Neural progenitor cell (in vitro differentiated cells): ENCODE results near the gene OR52W1. TPM values are rescaled to one million over a fixed set of nuclear protein-coding genes. Genes with fewer than 3 reads are reported as not detected.

Experiments
- DNase-seq: peaks from one replicate; pipeline ENCODE4 v3.0.0-alpha.2; 2016; ENCODE audit warnings: low spot score
- H2AFZ ChIP-seq: fragments of 200-600 bp; sonication (generic); replicated peaks from 2 replicates; pipeline ENCODE4 v1.6.1; 2016; ENCODE audit warnings: antibody characterized with exemption
- H3F3A ChIP-seq: fragments of 200-600 bp; sonication (generic); 2 replicates; pipeline ENCODE4 v1.6.1; 2016; ENCODE audit warnings: antibody characterized with exemption, low read depth
- H3K27ac ChIP-seq: fragments of 200-600 bp; sonication (generic); 2 replicates; pipeline ENCODE4 v1.5.1; 2016; ENCODE audit warnings: mild to moderate bottlenecking
- H3K27me3 ChIP-seq: fragments of 200-600 bp; sonication (generic); 2 replicates; pipeline ENCODE4 v1.6.1; 2016; ENCODE audit warnings: mild to moderate bottlenecking, moderate library complexity
- H3K36me3 ChIP-seq: fragments of 200-600 bp; sonication (generic); 2 replicates; pipeline ENCODE4 v1.5.1; 2016
- H3K4me1 ChIP-seq: fragments of 200-600 bp; sonication (generic); 2 replicates; pipeline ENCODE4 v1.6.1; 2016; ENCODE audit warnings: mixed run types
- H3K4me2 ChIP-seq: fragments of 200-600 bp; sonication (generic); 2 replicates; pipeline ENCODE4 v1.6.1; 2016
- H3K4me3 ChIP-seq: fragments of 200-600 bp; sonication (generic); 2 replicates; pipeline ENCODE4 v1.5.1; 2016
- H3K79me2 ChIP-seq: fragments of 200-600 bp; sonication (generic); 2 replicates; pipeline ENCODE4 v1.6.1; 2016; ENCODE audit warnings: low read depth
- H3K9ac ChIP-seq: fragments of 200-600 bp; sonication (generic); 2 replicates; pipeline ENCODE4 v1.6.1; 2016
- H3K9me3 ChIP-seq: fragments of 200-600 bp; sonication (generic); 2 replicates; pipeline ENCODE4 v1.5.1; 2016; ENCODE audit warnings: low read depth
- H4K20me1 ChIP-seq: fragments of 200-600 bp; sonication (generic); 2 replicates; pipeline ENCODE4 v1.6.1; 2016; ENCODE audit warnings: low read depth
- H3K27ac Mint-ChIP-seq: 3 replicates; pipeline ENCODE4 v1.8.0; 2021; ENCODE audit warnings: mixed read lengths
- H3K27me3 Mint-ChIP-seq: 2 replicates; pipeline ENCODE4 v1.8.0; 2022; ENCODE audit warnings: low read depth, mild to moderate bottlenecking, inconsistent platforms, moderate library complexity, mixed read lengths; ENCODE audit not compliant: insufficient read depth
- H3K36me3 Mint-ChIP-seq: 3 replicates; pipeline ENCODE4 v1.8.0; 2021; ENCODE audit warnings: mixed read lengths
- H3K4me1 Mint-ChIP-seq: 3 replicates; pipeline ENCODE4 v1.8.0; 2021; ENCODE audit warnings: mixed read lengths
- H3K4me3 Mint-ChIP-seq: 3 replicates; pipeline ENCODE4 v1.8.0; 2021; ENCODE audit warnings: mild to moderate bottlenecking, moderate library complexity, mixed read lengths
- H3K9me3 Mint-ChIP-seq: 3 replicates; pipeline ENCODE4 v1.8.0; 2020; ENCODE audit warnings: mixed read lengths
- EZH2 ChIP-seq: fragments of 200-600 bp; sonication (generic); IDR thresholded peaks from 2 replicates; pipeline ENCODE4 v1.6.1; 2017; ENCODE audit warnings: antibody characterized with exemption, mild to moderate bottlenecking, moderate library complexity
- EZH2phosphoT487 ChIP-seq: fragments of 200-600 bp; sonication (generic); IDR thresholded peaks from 2 replicates; pipeline ENCODE4 v1.6.1; 2017; ENCODE audit warnings: antibody characterized with exemption
- total RNA-seq: library from RNA; depleted of rRNA; stranded (reverse); fragments of >200 nt; gene quantifications from 2 replicates; pipeline ENCODE4 v1.2.3, GENCODE V29; 2015; ENCODE audit warnings: low replicate concordance
- TF ChIP-seq, protein P1 (sequence below): fragments of 200-600 bp; sonication (generic); IDR thresholded peaks from 2 replicates; pipeline ENCODE4 v1.5.1; 2017; ENCODE audit warnings: antibody characterized with exemption, mild to moderate bottlenecking

OR52W1 gene
- total RNA-seq, 1 donor from 2014 or later = not detected

DNA sequence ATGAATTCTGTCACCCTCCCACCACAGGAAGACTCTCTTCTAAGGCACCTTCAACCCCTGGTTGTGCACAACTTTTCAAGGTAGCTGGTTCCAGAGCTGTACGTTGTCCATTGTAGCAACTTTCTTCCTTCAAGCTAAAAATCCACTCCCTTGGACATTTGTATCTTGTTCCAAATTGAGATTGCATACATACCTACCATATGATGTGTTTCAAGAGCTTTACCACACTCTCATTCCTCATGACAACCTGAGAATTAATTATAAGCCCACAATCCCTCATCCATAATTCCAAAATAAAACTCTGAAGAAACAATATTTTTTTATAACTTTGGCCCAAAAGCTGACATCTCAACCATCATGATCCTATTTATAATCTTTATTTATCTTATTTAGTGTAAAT is 3.0 kb downstream of the OR52W1 start:
- no peak overlapping the region for H3K4me3 Mint-ChIP-seq
- H3K4me1 Mint-ChIP-seq = no peaks in the 10 kb centered on the region
- Histone ChIP-seq H4K20me1 (no peaks in the 10 kb centered on the region), H3K4me2 (no peak overlapping the region), H3F3A (no peaks in the 10 kb centered on the region), H3K9me3 (no peaks in the 10 kb centered on the region), H3K4me1 (no peaks in the 10 kb centered on the region), H3K27ac (no peak overlapping the region), H3K36me3 (no peaks in the 10 kb centered on the region), H3K4me3 (no peak overlapping the region), H2AFZ (no peak overlapping the region), H3K27me3 (no peaks in the 10 kb centered on the region), H3K79me2 (no peaks in the 10 kb centered on the region), H3K9ac (no peak overlapping the region)
- H3K27ac Mint-ChIP-seq = no peak overlapping the region
- peaks cover 4% of the 10 kb centered on the region for H3K27me3 Mint-ChIP-seq
- H3K9me3 Mint-ChIP-seq = no peaks in the 10 kb centered on the region
- DNase-seq = no peak
- TF ChIP-seq, protein P1, sequence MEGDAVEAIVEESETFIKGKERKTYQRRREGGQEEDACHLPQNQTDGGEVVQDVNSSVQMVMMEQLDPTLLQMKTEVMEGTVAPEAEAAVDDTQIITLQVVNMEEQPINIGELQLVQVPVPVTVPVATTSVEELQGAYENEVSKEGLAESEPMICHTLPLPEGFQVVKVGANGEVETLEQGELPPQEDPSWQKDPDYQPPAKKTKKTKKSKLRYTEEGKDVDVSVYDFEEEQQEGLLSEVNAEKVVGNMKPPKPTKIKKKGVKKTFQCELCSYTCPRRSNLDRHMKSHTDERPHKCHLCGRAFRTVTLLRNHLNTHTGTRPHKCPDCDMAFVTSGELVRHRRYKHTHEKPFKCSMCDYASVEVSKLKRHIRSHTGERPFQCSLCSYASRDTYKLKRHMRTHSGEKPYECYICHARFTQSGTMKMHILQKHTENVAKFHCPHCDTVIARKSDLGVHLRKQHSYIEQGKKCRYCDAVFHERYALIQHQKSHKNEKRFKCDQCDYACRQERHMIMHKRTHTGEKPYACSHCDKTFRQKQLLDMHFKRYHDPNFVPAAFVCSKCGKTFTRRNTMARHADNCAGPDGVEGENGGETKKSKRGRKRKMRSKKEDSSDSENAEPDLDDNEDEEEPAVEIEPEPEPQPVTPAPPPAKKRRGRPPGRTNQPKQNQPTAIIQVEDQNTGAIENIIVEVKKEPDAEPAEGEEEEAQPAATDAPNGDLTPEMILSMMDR = no peak
- TF ChIP-seq EZH2phosphoT487 (no peak), EZH2 (no peak)
- peaks cover 5% of the 10 kb centered on the region for H3K36me3 Mint-ChIP-seq

DNA sequence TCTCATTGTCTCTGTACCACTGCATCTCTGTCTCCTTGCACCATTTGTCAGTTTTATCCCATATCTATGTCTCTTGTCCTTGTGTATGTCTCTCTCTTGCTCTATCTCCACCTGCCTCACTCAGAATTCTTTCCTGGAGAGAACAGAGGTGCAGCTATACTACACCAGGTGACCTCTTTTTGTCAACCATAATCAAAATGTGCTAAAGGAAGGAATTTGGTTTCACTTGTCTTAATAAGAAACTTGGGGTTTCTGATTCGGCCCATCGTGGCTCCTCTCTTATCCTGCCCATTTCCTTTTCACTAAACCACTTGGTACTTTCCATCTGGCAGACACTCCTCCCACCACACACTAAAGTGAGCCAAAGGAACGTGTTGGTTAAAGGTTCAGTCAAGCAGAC is 4.3 kb downstream of the OR52W1 start:
- peaks cover 5% of the 10 kb centered on the region for H3K36me3 Mint-ChIP-seq
- no peaks in the 10 kb centered on the region for H3K4me1 Mint-ChIP-seq
- Histone ChIP-seq H2AFZ (no peak overlapping the region), H3K4me1 (no peaks in the 10 kb centered on the region), H3K4me2 (no peak overlapping the region), H3K27me3 (no peaks in the 10 kb centered on the region), H4K20me1 (no peaks in the 10 kb centered on the region), H3K9me3 (no peaks in the 10 kb centered on the region), H3K4me3 (no peak overlapping the region), H3F3A (no peaks in the 10 kb centered on the region), H3K79me2 (no peaks in the 10 kb centered on the region), H3K27ac (no peak overlapping the region), H3K9ac (no peak overlapping the region), H3K36me3 (no peaks in the 10 kb centered on the region)
- no peak overlapping the region for H3K4me3 Mint-ChIP-seq
- no peak for DNase-seq
- no peak overlapping the region for H3K27ac Mint-ChIP-seq
- no peak for TF ChIP-seq EZH2
- TF ChIP-seq EZH2phosphoT487 = no peak
- TF ChIP-seq, protein P1 = no peak
- no peaks in the 10 kb centered on the region for H3K9me3 Mint-ChIP-seq
- H3K27me3 Mint-ChIP-seq = peaks cover 4% of the 10 kb centered on the region

DNA sequence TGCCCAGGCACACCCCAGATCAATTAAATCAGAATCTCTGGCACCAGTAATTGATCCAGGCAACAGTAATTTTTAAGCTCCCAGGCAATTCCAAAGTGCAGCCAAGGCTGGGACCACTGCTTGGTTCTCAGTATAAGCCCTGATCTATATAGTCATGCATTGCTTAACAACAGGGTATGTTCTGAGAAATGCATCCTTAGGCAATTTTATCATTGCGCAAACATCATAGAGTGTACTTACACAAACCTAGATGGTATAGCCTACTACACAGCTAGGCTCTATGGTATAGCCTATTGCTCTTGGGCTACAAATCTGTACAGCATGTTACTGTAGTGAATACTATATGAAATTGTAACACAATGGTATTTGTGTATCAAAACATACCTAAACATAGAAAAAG is 5.7 kb downstream of the OR52W1 start:
- DNase-seq = no peak
- H3K4me3 Mint-ChIP-seq = no peak overlapping the region
- Histone ChIP-seq H3K4me2 (no peak overlapping the region), H2AFZ (no peak overlapping the region), H3K4me3 (no peak overlapping the region), H3K4me1 (no peaks in the 10 kb centered on the region), H3K79me2 (no peaks in the 10 kb centered on the region), H3K27me3 (no peaks in the 10 kb centered on the region), H3K9ac (no peak overlapping the region), H3K9me3 (no peaks in the 10 kb centered on the region), H3K36me3 (no peaks in the 10 kb centered on the region), H3K27ac (no peak overlapping the region), H3F3A (no peaks in the 10 kb centered on the region), H4K20me1 (no peaks in the 10 kb centered on the region)
- no peaks in the 10 kb centered on the region for H3K9me3 Mint-ChIP-seq
- TF ChIP-seq, protein P1 = no peak
- TF ChIP-seq EZH2 = no peak
- TF ChIP-seq EZH2phosphoT487 = no peak
- H3K36me3 Mint-ChIP-seq = peaks cover 9% of the 10 kb centered on the region
- H3K4me1 Mint-ChIP-seq = no peaks in the 10 kb centered on the region
- peaks cover 4% of the 10 kb centered on the region for H3K27me3 Mint-ChIP-seq
- no peak overlapping the region for H3K27ac Mint-ChIP-seq

DNA sequence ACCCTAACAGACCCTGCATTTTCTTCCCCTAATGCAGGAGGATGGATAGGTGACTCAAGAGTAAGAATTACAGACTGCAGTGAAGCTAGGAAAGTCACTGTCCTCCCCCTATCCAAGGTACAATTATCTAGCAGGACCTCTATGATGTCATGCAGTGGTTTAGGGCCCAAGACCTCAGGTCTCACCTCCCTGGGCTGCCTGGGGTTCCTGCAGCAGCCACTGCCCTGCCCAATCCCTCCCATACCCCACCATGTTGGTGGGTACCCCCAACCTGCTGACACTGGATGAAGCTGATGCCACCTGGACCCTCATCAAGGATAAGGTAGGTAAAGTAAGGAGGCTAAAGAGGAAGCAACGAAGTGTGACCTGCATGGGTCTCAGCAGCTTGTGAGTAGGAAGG is 6.3 kb downstream of the OR52W1 start, which contains the start of gene C11orf42:
Gene C11orf42 (plus strand): TSS at position 192 of the 400 bp plus-strand sequence. CDS start 59 bp downstream, at position 251.
- H3K27ac ChIP-seq = no peak within 1 kb of the TSS
- H3K9me3 Mint-ChIP-seq = no peaks in the 10 kb centered on the region
- no peaks in the 10 kb centered on the region for H3K36me3 ChIP-seq
- no peaks in the 10 kb centered on the region for H3K79me2 ChIP-seq
- H3F3A ChIP-seq = no peaks in the 10 kb centered on the region
- no peak within 1 kb of the TSS for H2AFZ ChIP-seq
- H3K9ac ChIP-seq = no peak within 1 kb of the TSS
- H3K36me3 Mint-ChIP-seq = peaks cover 9% of the 10 kb centered on the region
- no peaks in the 10 kb centered on the region for H3K27me3 Mint-ChIP-seq
- TF ChIP-seq EZH2phosphoT487 (no peak), EZH2 (no peak)
- TF ChIP-seq, protein P1 = no peak
- no peaks in the 10 kb centered on the region for H3K9me3 ChIP-seq
- no peaks in the 10 kb centered on the region for H4K20me1 ChIP-seq
- no peak within 1 kb of the TSS for H3K27ac Mint-ChIP-seq
- no peak within 1 kb of the TSS for H3K4me3 ChIP-seq
- DNase-seq = no peak
- H3K4me1 ChIP-seq = no peaks in the 10 kb centered on the region
- H3K4me3 Mint-ChIP-seq = no peak within 1 kb of the TSS
- H3K27me3 ChIP-seq = no peaks in the 10 kb centered on the region
- H3K4me1 Mint-ChIP-seq = no peaks in the 10 kb centered on the region
- H3K4me2 ChIP-seq = no peak within 1 kb of the TSS
